ENCODE measurements around the gene RHPN2.
"Not testable (repeated sequence)": the region's sequence is repeated elsewhere in the genome, so short reads cannot be mapped to it uniquely, and the experiment has no call there.

RHPN2 gene

GRCh38 chr19:32971715-32972540, 92.8 kb downstream of the RHPN2 start, which contains the start of the genes CEP89 and FAAP24:
Gene CEP89 (minus strand): TSS chr19:32971958. CDS start chr19:32971874, 84 bp downstream.
Gene FAAP24 (plus strand): TSS chr19:32972242. CDS start chr19:32973197, 955 bp downstream.
- DNase-seq, result peak; percentile 100

- peak; percentile 54 for DNase-seq
These were observed 93.6 kb downstream of the RHPN2 start for GRCh38 chr19:32971012-32971595.

- no peak for DNase-seq
These were observed 95.1 kb downstream of the RHPN2 start for GRCh38 chr19:32969549-32969948.

GRCh38 chr19:32966750-32967149, 97.9 kb downstream of the RHPN2 start:
- no peak for DNase-seq

- peak; percentile 37 for DNase-seq
These were observed 119.4 kb downstream of the RHPN2 start for GRCh38 chr19:32945260-32945659.

GRCh38 chr19:32941273-32941672, 123.4 kb downstream of the RHPN2 start:
- DNase-seq, result not testable (repeated sequence)

GRCh38 chr19:32936065-32936464, 128.6 kb downstream of the RHPN2 start:
- no peak for DNase-seq

- DNase-seq, result no peak
These were observed 129.1 kb downstream of the RHPN2 start for GRCh38 chr19:32935629-32936028.

- no peak for DNase-seq
These were observed 131.1 kb downstream of the RHPN2 start for GRCh38 chr19:32933571-32933970.

- DNase-seq, result no peak
These were observed 134.1 kb downstream of the RHPN2 start for GRCh38 chr19:32930567-32930966.

GRCh38 chr19:32928806-32929205, 135.9 kb downstream of the RHPN2 start:
- peak; percentile 99 for DNase-seq
